Forelimb muscle (tissue), 1 donor: Measurements from ENCODE around the gene TBC1D5. TPM values are rescaled to one million over a fixed set of nuclear protein-coding genes. Genes with fewer than 3 reads are reported as not detected.
A peak's percentile ranks its signal among the peaks of the same experiment; 100 is the strongest.
"Not testable (repeated sequence)": the region's sequence is repeated elsewhere in the genome, so short reads cannot be mapped to it uniquely, and the experiment has no call there.

Experiments used
- DNase-seq: peaks from one replicate; pipeline ENCODE4 v3.0.0-alpha.2; 2013; ENCODE audit warnings: low read depth
- polyA plus RNA-seq: library from polyadenylated mRNA; unstranded; fragments of 120-200 nt; gene quantifications from one replicate; pipeline ENCODE4 v1.2.1, GENCODE V29; 2013; ENCODE audit not compliant: insufficient read length

TBC1D5 gene
- polyA plus RNA-seq, 1 donor: 23.4 TPM

DNA sequence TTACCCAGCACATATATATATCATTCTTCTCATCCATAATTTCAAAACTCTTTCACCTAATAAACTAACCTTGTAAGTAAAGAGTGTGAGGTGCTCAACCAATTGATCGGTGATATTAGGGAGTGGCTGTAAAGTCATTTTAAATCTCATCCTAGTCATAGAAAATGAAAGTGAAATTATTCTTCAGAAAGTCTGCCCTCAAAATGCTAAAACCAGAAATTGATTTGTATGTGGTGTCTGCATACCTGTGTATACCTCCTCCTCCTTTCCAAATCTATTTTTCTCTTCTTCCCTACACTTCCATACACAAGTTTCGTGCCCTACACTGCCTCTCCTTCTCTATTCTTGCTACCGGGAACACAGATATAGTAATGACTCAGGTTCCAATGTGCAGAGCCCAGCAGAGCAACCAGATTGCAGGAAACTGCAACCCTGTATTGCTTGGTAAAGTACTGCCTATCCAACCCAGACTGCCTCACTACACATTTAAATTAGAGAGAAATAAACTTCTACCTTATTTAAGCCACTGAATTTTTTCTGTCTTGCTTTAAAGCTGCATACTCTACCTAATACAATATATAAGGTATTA lies 7.4 kb upstream of the TBC1D5 start:
- DNase-seq: no peak

DNA sequence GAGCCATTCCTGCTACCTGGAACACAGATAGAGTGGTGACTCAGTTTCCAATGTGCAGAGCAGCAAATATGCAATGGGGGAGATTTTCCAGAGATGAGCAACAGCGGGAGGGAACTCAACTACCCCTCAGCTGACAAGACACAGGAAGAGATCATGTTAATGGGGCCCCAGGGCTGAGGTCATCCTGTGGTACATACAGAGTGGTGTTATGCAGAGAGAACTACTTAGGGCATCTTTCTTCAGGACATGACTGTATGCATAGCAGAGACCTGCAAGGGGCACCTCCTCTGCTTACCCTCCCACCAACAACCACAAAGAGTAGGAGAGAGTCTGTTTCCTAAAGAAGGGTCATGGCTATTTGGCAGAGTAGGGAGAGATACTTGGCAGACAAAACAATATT lies 6.8 kb upstream of the TBC1D5 start:
- no peak for DNase-seq

DNA sequence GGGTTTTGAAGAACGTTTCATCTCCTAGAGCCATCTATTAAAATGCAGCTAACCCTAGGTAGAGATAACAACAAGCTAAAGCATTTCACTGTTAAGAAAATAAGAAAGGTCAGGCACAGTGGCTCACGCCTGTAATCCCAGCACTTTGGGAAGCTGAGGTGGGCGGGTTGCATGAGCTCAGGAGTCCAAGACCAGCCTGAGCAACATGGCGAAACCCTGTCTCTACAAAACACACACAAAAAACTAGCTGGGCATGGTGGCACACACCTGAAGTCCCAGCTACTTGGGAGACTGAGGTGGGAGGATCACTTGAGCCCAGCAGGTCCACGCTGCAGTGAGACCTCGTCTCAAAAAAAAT lies 5.4 kb upstream of the TBC1D5 start:
- DNase-seq: no peak

DNA sequence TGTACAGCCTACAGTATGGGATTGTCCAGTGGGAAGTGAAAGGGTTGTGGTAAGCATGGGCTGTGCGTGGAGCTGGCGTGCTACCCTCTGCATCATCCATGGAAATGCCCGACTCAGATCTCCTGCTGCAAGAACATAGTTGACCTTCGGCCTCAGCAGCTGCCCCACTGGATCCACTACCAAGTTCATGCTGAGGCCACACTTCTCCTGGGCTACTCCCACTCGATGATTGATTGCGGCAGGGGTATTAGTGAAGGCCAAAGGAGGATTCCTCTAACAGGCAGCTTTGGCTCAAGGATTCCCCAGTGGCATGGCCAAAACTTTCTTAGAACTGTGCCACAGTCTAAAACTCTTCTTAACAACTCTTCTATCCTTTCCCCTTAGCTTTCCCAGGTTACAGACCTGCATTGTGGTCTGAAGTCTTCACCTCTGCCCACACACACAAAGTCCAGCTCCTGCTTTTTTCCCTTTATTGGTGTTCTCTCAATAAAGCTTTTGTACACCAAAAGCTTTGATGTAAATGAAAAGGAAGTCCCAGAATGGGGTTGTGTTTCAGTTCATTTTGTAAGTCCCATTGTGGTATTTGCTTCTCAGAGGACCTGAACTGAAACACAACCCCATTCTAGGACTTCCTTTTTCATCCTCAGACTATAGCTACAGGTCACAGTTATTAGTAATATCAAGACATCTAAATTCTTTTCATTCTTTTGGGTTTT lies 4.9 kb upstream of the TBC1D5 start:
- DNase-seq: no peak

DNA sequence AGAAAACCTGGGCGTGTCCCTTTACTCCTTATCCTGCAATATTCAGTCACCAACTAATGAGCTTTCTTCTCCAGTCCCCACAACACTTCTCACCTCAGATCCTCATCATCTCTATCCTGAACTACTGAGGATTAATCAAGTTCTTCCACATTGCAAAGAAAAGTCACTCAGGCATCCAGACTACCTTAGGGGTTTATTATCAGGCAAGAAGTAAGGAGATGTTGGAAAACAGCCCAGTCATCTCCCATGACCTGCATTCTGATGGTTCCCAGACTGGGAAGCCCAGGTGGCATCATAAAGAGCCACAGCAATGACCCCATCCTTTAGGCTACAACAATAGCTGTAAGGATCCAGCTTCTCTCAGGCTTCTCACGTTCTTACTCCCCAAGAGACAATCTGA lies 3.5 kb upstream of the TBC1D5 start:
- DNase-seq: no peak

DNA sequence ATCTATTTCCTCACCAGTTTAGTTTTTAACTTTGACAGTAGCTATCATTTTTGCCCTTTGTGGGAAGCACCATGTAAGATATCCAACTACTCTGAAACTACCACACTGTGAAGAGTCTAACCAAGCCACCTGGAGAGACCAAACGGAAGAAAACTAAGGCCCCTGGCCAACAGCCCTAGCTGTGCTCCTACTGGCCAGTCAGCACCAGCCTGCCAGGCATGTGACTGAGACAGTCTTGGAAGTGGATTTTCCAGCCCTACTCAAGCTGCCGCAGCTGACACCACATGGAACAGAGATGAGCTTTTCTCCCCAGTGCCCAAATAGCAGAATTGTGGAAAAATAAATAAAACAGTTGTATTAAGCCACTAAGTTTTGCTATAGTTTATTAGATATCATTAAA lies 2.9 kb upstream of the TBC1D5 start:
- no peak for DNase-seq

DNA sequence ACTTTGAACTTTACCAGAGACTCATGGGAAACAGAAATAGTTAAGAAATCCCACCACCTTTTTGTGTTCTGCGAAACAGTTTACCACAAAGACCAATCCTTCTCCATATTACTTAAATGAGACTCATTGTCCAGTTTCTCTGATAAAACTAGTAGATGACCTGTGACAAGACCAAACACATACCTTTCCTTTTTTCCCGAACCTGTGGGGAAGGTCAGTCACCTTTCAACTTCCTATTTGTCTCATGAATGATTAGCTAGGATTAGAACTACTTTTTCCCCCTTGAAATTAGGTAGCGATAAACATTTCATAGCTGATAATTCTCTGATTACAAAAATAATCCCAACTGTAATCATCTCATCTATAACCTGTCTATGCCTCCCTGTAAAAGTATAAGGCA lies 2.3 kb upstream of the TBC1D5 start:
- no peak for DNase-seq

DNA sequence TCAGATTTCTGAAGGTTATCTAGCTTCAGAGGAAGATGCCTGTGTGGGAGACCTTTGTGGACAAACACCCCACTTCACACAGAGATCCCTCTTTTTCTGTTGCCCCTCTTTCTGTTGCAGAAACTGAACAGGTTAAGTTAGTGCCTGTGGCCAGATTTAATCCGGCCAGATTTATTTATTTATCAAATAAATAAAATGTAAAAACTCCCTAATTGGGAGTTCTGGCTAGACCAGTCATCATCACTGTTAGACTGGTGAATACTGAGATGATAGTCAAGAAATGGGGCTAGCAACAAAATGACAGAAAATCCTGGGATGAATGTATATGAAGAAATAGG lies 1.2 kb upstream of the TBC1D5 start:
- DNase-seq: no peak

DNA sequence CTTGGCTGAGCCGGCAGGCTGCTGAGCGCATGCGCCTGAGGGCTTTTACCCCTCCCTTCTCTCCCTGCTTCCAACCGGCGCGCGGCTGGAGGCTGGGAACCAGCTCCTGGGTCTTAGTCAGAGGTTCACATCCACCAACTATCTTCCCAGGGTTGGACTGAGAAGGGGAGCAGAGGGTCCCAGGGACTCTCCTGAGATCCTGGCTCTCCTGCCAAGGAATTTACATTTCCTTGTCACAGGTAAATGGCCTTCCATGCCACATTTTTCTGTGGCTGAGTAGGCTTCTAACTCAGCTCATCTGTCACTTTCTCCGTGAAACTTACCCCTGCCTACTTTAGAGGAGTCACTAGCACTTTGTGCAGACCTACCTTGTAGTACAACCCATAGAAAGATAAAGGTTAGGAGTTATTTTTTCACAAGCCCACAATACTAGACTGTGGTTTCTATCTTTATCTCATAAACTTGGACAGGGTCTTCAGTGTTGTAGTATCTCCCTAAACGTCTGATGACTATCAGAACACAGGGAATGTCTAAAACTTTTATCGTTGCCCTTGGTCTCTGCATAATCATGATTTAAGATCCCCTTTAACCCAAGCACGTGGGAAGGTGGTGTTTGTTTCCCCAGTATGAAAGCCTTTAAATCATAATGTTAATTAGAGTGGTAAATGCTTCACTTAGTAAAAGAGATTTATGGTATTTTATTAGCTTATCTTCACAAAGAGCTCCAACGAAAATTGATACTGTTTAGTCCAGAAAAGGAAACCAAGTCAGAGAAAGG lies 638 bp upstream of the TBC1D5 start:
- no peak for DNase-seq

DNA sequence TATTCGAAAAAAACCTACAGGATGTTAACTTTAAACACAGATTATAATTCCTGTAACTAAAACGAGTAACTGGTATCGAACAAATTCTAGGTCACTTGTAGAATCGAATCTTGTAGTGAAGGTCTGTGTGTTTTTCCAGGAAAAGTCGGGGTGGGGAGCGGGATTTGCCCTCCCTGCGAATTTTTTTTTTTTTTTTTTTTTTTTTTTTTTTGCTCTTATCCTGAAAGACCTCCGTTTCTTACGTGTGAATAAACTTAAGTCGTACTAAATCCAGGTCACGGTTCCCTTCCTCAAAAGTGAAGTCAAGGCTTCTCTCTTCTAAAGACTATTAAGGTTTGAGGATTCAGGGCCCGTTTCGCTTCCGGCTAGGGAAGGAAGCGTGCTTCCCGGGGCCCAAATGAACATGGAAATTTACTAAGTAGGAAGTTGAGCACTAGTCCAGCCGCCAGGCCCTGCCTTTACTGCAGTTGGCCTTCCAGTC lies 770 bp downstream of the TBC1D5 start:
- DNase-seq: peak; percentile 43

DNA sequence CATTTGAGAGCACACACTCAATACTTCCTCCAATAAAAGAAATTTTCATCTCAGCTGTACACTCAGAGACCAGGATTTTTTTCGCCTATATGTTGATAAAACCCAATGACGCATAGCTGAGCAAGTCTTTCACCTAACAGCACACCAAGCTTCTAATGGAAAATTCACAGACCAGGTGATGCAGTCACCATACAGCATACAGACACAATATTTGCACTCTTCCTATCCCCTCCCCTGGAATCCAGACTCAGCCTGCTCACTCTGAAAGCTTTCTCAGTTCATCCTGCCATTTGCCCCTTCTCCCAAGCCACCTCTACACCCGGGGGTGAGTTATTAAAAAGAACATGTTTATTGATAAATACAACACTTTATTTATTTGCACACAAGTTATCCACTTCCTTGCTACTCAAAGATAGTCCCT lies 1.7 kb downstream of the TBC1D5 start:
- no peak for DNase-seq

DNA sequence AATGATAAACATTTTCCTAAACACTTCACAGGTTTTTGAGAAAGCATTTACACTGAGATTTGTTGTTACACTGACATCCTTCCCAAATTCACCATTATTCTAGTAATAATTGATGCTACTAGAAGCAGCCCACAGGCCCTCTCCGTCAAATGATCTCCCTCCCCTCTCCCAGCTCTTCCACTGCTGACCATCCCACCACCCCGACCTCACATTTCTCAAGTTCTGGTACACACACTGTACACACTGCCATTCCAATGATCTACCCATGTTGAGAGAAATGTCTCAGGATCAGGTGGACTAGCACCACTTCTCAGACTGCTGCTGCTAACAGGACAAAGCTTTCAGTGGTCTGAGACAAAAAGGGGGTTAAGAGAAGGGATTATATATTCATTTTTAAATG lies 3.5 kb downstream of the TBC1D5 start:
- no peak for DNase-seq

DNA sequence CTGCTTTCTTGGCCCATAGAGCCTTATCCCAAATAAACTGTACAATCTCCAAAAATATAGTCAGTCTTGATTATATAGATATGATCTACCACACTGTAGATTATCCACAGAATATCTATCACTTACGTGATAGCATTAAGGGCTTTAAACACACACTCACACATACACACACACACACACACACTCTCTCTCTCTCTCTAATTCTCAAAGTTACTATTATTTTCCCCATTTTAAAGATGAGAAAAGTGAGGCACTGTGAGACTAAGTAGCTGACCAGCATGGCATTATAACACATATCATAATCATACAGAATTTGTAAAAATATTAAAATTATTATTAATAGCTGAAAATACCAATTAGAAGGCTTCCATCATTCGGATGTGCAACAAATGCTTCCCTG lies 4.2 kb downstream of the TBC1D5 start:
- no peak for DNase-seq

DNA sequence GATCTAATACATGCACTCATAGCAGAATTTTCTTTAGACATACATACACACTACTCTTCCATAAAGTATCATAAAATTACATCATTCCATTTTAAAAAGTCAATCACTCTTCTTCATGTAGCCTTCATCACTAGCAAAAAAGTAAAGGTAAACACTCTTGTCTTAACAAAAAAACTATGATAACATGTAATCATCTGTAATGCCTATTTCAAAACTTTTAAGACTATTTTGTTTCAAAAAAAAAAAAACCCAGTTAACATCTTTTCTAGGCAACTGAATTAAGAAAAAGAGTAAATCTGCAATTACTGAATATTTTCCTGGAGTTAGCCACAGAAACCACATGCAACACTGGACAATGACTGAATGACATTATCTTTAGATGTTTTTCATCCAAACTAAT lies 4.8 kb downstream of the TBC1D5 start:
- DNase-seq: no peak

DNA sequence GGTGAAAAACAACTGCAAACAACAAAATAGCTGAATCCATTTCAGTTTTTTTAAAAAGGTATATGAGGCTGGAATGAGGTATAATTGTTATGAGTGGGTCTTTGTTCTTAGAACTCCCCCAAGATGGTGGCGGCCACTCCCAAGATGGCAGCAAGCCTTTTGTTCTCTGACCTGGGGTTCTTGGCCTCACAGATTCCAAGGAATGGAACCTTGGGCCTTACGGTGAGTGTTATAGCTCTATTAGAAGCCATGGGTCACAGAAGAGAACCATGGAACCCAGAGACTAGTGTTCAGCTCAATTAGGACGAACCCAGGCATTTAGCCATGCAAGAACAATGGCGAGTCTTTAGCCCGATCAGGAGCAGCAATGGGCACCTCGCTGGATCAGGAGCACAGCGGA lies 7.1 kb downstream of the TBC1D5 start:
- DNase-seq: not testable (repeated sequence)

DNA sequence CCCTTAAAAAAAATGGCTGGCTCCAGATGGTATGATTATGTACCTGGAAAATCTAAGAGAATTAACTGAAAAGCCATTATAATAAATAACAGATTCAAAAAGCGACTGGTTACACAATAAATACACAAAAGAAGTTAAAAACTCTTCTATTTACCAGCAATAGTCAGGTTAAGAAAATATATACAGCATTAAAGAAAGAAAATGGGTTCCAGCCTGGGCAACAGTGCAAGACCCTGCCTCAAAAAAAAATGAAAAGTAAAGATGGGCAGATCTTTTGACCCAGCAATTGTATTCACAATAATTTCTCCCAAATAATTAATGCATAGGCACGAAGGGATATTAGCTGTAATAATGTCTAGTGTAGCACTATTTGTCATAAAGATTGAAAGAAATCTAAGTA lies 8.7 kb downstream of the TBC1D5 start:
- no peak for DNase-seq

DNA sequence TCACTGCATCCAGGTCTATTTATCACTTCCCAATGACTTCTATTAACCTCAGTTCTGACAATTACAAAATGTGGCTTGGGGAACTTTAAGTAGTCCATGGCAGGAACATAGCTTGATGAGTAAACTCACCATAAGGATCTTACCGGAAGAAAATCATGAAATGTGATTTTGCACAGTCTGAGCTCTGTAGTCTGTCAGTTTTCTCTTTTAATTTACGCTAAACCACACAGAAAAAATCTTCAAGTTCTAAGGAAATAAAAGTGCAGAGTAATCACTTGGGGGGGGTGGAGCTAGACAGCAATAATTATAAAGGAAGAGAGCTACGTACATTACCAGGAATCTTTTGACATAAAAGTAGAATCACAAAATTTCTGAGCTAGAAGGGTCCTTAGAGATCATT lies 9.2 kb downstream of the TBC1D5 start:
- no peak for DNase-seq

DNA sequence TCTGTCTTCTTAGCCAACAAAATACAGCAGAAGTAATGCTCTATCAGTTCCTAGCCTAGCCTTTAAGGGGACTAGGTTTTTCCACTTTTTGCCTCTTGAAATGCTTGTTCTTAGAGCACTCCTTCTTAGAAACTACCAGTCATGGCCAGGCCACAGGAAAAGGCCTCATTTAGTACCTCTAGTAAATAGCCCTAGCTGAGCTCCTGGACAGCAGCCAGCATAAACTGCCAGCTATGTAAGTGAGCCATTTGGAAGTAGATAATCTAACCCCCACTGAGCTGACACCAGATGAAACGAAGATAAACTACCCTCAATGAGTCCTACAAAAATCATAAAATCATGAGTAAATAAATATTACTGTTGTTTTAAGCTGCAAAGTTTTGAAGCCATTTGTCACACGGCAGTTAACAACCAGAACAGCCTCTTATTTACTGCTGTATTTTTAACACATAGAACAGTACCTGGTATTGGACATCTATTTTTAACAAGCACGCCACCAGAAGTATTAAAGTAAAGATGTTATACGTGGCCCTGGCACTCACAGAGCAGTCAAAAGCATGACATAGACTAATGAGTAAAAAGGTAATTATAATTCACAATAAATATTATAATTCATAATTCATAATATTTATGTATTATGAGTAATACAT lies 12.0 kb downstream of the TBC1D5 start:
- DNase-seq: no peak

DNA sequence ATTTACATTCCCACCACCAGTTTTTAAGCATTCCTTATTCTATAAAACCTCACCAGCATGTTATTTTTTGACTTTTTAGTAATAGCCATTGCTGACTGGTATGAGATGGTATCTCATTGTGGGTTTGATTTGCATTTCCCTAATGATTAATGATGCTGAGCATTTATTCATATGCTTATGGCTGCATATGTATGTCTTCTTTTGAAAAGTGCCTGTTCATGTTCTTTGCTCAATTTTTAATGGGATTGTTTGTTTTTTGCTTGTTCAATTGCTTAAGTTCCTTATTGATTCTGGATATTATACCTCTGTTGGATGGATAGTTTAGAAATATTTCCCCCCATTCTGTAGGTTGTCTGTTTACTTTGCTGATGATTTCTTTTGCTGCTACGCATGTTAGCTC lies 16.1 kb downstream of the TBC1D5 start:
- DNase-seq: no peak

DNA sequence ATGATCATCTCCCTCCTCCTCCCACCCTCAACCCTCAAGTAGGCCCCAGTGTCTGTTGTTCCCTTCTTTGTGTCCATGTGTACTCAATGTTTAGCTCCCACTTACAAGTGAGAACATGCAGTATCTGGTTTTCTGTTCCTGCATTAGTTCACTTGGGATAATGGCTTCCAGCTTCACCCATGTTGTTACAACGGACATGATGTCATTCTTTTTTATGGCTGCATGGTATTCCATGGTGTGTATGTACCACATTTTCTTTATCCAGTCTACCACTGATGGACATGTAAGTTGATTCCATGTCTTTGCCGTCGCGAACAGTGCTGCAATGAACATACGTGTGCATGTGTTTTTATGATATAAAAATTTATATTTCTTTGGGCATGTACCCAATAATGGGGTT lies 16.6 kb downstream of the TBC1D5 start:
- DNase-seq: not testable (repeated sequence)

DNA sequence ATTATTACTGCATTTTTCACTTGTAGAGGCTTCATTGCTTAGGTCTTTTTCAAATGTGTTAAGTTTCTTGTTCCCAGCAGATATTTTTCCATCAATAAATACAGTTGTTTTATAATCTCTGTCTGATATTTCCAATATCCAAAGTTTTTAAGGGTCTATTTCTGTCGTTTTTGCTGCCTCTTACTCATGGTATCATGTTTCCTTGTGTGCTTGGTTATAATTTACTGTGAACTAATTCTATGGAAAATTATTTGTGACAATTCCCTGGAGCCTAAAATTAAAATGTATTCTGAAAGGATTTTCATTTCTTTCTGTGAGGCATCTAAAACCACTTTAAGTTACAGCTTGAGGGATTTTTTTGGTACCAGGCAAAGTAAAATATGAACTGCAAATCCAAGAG lies 17.5 kb downstream of the TBC1D5 start:
- no peak for DNase-seq

DNA sequence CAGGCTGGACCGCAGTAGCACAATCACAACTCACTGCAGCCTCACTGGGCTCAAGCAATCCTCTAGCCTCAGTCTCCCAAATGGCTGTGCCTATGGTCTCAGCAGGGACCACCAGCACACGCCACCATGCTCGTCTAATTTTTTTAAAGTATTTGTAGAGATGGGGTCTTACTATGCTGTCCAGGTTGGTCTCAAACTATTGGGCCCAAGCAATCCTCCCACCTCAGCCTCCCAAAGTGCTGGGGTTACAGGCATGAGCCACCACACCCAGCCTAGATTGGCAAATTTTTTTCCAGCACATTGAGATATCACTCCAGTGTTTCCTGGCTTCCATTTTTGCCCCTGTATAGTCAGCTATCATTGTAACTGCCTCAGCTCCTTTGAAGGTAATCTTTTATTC lies 18.3 kb downstream of the TBC1D5 start:
- DNase-seq: no peak

DNA sequence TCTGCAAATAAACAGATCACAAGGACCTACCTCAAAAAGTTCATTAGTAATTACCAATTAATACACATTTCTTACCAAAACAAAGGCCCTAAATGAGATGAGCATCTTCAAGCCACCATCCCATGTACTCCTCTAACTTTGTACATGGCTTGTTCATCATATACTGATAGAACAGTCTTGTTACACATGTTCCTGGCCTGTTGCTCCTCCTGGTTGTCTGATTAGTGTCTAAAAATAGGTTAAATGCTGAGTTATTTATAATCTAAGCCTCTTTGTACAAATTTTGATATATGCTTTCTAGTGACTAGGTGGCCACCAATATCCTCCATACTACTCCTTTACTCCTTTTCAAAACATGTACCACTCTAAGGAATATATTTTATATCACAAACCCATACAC lies 25.0 kb downstream of the TBC1D5 start:
- DNase-seq: no peak
